Ovary (tissue), 3 donors: ENCODE measurements around the gene SHISA7.

Source experiments
- CTCF ChIP-seq, 3 donors: fragments of 450-650 bp in 2 of 3; fragments of 200-600 bp in 1 of 3; IDR thresholded peaks; one replicate each; pipeline versions ENCODE4 v1.5.1 to v1.8.0; 2016 to 2022; ENCODE audit warnings: antibody characterized with exemption in 3 of 3, mild to moderate bottlenecking in 1 of 3
- POLR2A ChIP-seq: fragments of 450-650 bp; IDR thresholded peaks from one replicate; pipeline ENCODE4 v1.6.1; 2017; ENCODE audit warnings: antibody characterized with exemption, mild to moderate bottlenecking, moderate library complexity
- donor health status: DM: no; HTN: no; CAD: no.

- TF ChIP-seq CTCF (IDR thresholded peaks at IDR 0.05) (no peak), POLR2A (no peak)
These were observed 20.5 kb upstream of the SHISA7 start for GRCh38 chr19:55463583-55464031.
